Type B pancreatic cell (in vitro differentiated cells): Measurements from ENCODE around the gene DAGLA. TPM values are rescaled to one million over a fixed set of nuclear protein-coding genes. Genes with fewer than 3 reads are reported as not detected.

ENCODE experiments used
- DNase-seq: peaks from one replicate; pipeline ENCODE4 v3.0.0; 2021; ENCODE audit warnings: mixed read lengths; ENCODE audit not compliant: unreplicated experiment; ENCODE audit errors: extremely low spot score
- H3K27ac Mint-ChIP-seq: 2 replicates; pipeline ENCODE4 v1.8.0; 2021; ENCODE audit warnings: mild to moderate bottlenecking, mixed read lengths
- H3K27me3 Mint-ChIP-seq: 2 replicates; pipeline ENCODE4 v1.8.0; 2021; ENCODE audit warnings: mixed read lengths
- H3K36me3 Mint-ChIP-seq: 2 replicates; pipeline ENCODE4 v1.8.0; 2021; ENCODE audit warnings: mixed read lengths
- H3K4me1 Mint-ChIP-seq: one replicate; pipeline ENCODE4 v1.8.0; 2021; ENCODE audit warnings: mixed read lengths; ENCODE audit not compliant: unreplicated experiment
- H3K4me3 Mint-ChIP-seq: 2 replicates; pipeline ENCODE4 v1.8.0; 2021; ENCODE audit warnings: mild to moderate bottlenecking, mixed read lengths
- H3K9me3 Mint-ChIP-seq: 2 replicates; pipeline ENCODE4 v1.8.0; 2021; ENCODE audit warnings: mixed read lengths
- CTCF ChIP-seq: fragments of 200-600 bp; sonication (generic); conservative IDR thresholded peaks from 2 replicates; pipeline ENCODE4 v1.5.0; 2021; ENCODE audit warnings: antibody characterized with exemption, mild to moderate bottlenecking
- total RNA-seq: library from RNA; stranded (reverse); gene quantifications from 2 replicates; pipeline ENCODE4 v1.2.1, GENCODE V29; 2021; ENCODE audit warnings: low replicate concordance

Gene DAGLA
- total RNA-seq, 1 donor from 2014 or later = 7.8 TPM

GRCh38 chr11:61761440-61762222 is 81.4 kb downstream of the DAGLA start:
- no peak for TF ChIP-seq CTCF
- no peak for DNase-seq
- H3K4me1 Mint-ChIP-seq = peaks cover 31% of the 10 kb centered on the region
- H3K27me3 Mint-ChIP-seq = no peaks in the 10 kb centered on the region
- H3K27ac Mint-ChIP-seq = peak overlapping the region; percentile 54
- H3K36me3 Mint-ChIP-seq = no peaks in the 10 kb centered on the region
- no peaks in the 10 kb centered on the region for H3K9me3 Mint-ChIP-seq
- H3K4me3 Mint-ChIP-seq = peak overlapping the region; percentile 61

- H3K9me3 Mint-ChIP-seq = no peaks in the 10 kb centered on the region
- no peak for TF ChIP-seq CTCF
Observed at GRCh38 chr11:61762223-61762615, 82.0 kb downstream of the DAGLA start.

GRCh38 chr11:61762798-61763197 is 82.6 kb downstream of the DAGLA start:
- no peaks in the 10 kb centered on the region for H3K9me3 Mint-ChIP-seq
- DNase-seq = no peak
- peaks cover 24% of the 10 kb centered on the region for H3K4me1 Mint-ChIP-seq
- H3K27ac Mint-ChIP-seq = peak overlapping the region; percentile 41
- peak overlapping the region; percentile 36 for H3K4me3 Mint-ChIP-seq
- no peaks in the 10 kb centered on the region for H3K36me3 Mint-ChIP-seq
- H3K27me3 Mint-ChIP-seq = no peaks in the 10 kb centered on the region
- TF ChIP-seq CTCF = no peak

More at GRCh38 chr11:61762223-61762615, 82.0 kb downstream of the DAGLA start:
- Mint-ChIP-seq H3K27ac (peak overlapping the region; percentile 54), H3K4me3 (peak overlapping the region; percentile 61), H3K27me3 (no peaks in the 10 kb centered on the region), H3K36me3 (no peaks in the 10 kb centered on the region), H3K4me1 (peaks cover 26% of the 10 kb centered on the region)
- DNase-seq = no peak

GRCh38 chr11:61763930-61764605 is 83.9 kb downstream of the DAGLA start:
- no peak for TF ChIP-seq CTCF
- Mint-ChIP-seq H3K27me3 (no peaks in the 10 kb centered on the region), H3K4me1 (peaks cover 30% of the 10 kb centered on the region), H3K36me3 (no peaks in the 10 kb centered on the region), H3K4me3 (no peak overlapping the region), H3K9me3 (no peaks in the 10 kb centered on the region), H3K27ac (no peak overlapping the region)
- no peak for DNase-seq

GRCh38 chr11:61764606-61765260 is 84.5 kb downstream of the DAGLA start:
- Mint-ChIP-seq H3K27ac (no peak overlapping the region), H3K4me1 (peaks cover 25% of the 10 kb centered on the region), H3K4me3 (no peak overlapping the region), H3K36me3 (no peaks in the 10 kb centered on the region), H3K9me3 (no peaks in the 10 kb centered on the region), H3K27me3 (no peaks in the 10 kb centered on the region)
- DNase-seq = no peak
- peak; percentile 22 for TF ChIP-seq CTCF
